ENCODE measurements around the gene ZNF214. TPM values are rescaled to one million over a fixed set of nuclear protein-coding genes. Genes with fewer than 3 reads are reported as not detected.

The ZNF214 gene
- total RNA-seq, 4 donors from 2014 or later = 0.60 to 2.4 (median 1.1) TPM; not detected in 1

DNA sequence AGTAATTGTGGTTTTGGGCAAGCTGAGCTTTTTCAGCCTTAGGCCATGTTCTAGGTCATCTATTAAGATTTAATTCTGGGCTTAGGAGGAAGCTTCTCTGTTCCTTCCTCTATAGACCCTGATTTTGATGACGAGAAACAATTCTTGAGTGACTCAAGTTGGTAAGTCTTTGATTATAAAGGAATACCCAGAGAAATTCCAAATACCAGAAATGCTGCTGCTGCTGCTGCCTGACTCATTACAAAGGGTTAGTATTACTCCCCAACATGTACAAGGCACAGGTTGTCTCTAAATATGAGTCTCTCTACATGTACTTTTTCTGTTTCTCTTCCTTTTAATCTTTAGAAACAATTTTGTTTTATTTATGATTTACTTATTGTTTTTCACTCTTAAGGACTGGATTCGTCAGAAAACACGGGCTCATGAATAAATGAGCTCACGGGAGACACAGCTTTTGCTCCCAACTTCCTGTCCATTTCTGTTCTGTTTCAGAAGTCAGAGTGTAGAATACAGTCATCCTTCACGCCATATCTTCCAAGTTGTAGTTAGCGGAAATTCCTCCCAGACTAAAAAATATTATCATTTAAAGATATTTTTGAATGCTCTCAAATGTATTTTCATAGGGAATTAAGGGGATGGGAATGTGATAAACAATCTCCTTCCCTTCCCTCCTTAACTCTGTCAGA is 36.8 kb upstream of the ZNF214 start:
- H3K27ac ChIP-seq = no peak overlapping the region
- H3K36me3 ChIP-seq = no peaks in the 10 kb centered on the region
- no peak for DNase-seq
- no peak for TF ChIP-seq EP300 (IDR thresholded peaks at IDR 0.05; ENCODE audit: low read depth)
- 64 to 76% methylated on average over 6 of the region's 6 CpGs for WGBS, 2 donors (ENCODE audit: low coverage in 1 of 2)
- H3K9me3 ChIP-seq = no peaks in the 10 kb centered on the region
- H3K4me1 ChIP-seq = no peaks in the 10 kb centered on the region
- H3K27me3 ChIP-seq = no peaks in the 10 kb centered on the region
- in situ Hi-C loops (cut with MboI; ENCODE audit: low pct_ligation_motif_present in 1 of 4, low pct_unique_long_range_greater_than_20kb in 1 of 4, low sequenced_read_pairs in 3 of 4) = no loop called here
- intact Hi-C loops (cut with DNase I; ENCODE audit: low total_unique reads) = no loop called here
- H3K4me3 ChIP-seq = no peak overlapping the region

DNA sequence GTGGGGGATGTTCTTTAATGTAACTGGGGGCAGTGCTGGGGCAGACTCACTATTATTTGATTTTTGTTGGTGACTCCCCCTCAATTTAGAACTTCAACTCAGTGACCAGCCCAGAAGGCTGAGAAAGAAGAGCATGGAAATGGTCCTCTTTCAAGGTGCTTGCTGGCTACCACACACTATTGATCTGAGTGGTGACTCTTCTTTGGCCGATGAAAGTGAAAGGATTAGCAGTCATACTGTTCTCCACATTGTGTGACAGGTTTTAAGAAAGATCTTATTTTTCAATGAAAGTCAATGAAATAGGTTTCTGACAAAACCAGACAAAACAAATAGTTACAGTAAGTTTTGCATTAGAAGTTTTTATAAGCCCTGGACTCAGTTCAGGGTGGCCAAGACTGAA is 30.0 kb upstream of the ZNF214 start:
- in situ Hi-C loops (cut with MboI; ENCODE audit: low pct_ligation_motif_present in 1 of 4, low pct_unique_long_range_greater_than_20kb in 1 of 4, low sequenced_read_pairs in 3 of 4) (no loop called here), intact Hi-C loops (cut with DNase I; ENCODE audit: low total_unique reads) (no loop called here)
- Histone ChIP-seq H3K27me3 (no peaks in the 10 kb centered on the region), H3K4me1 (no peaks in the 10 kb centered on the region), H3K36me3 (no peaks in the 10 kb centered on the region), H3K4me3 (no peak overlapping the region), H3K9me3 (no peaks in the 10 kb centered on the region), H3K27ac (no peak overlapping the region)
- no peak for DNase-seq
- TF ChIP-seq EP300 (IDR thresholded peaks at IDR 0.05; ENCODE audit: low read depth) (no peak), POLR2AphosphoS5 (IDR thresholded peaks at IDR 0.05) (no peak), POLR2A (IDR thresholded peaks at IDR 0.05) (no peak)
- TF ChIP-seq, protein P1, sequence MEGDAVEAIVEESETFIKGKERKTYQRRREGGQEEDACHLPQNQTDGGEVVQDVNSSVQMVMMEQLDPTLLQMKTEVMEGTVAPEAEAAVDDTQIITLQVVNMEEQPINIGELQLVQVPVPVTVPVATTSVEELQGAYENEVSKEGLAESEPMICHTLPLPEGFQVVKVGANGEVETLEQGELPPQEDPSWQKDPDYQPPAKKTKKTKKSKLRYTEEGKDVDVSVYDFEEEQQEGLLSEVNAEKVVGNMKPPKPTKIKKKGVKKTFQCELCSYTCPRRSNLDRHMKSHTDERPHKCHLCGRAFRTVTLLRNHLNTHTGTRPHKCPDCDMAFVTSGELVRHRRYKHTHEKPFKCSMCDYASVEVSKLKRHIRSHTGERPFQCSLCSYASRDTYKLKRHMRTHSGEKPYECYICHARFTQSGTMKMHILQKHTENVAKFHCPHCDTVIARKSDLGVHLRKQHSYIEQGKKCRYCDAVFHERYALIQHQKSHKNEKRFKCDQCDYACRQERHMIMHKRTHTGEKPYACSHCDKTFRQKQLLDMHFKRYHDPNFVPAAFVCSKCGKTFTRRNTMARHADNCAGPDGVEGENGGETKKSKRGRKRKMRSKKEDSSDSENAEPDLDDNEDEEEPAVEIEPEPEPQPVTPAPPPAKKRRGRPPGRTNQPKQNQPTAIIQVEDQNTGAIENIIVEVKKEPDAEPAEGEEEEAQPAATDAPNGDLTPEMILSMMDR (IDR thresholded peaks at IDR 0.05) = no peak
- WGBS, 2 donors (ENCODE audit: low coverage in 1 of 2) = 80% methylated on average over 1 of the region's 1 CpG; no CpG with 5 or more reads in 1 of the 2 donors

DNA sequence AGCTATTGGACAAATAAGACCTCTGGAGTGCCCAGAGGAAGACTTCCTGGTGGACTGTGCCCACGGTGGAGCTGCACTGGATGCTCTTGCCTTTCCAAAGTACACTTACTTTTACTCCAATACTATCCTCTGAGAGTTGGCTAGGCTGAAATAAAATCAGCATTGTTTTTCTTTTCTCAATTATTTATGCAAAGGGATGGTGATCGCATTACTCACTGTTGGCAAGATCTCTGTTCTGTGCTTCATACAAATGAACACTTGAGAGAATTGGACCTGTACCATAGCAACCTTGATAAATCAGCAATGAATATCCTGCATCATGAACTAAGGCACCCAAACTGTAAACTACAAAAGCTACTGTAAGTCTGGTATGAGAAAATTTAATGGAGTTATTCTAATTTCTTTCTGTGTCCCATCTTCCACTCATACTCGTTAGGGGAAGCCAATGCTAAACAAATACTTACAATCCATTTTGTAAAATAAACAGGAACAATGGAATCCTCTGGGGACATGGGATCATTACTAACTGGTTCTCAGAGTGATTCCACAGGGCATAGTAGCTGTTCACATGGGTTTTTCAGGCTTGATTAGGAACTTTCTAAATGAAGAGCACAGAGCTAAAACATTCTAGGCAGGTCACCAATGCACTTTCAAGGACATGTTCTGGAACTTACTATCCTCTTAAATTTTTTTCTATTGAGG is 26.5 kb upstream of the ZNF214 start:
- 35 to 63% methylated on average over 2 to 3 of the region's 3 CpGs for WGBS, 2 donors (ENCODE audit: low coverage in 1 of 2)
- Histone ChIP-seq H3K27ac (no peak overlapping the region), H3K9me3 (no peaks in the 10 kb centered on the region), H3K4me1 (no peaks in the 10 kb centered on the region), H3K27me3 (no peaks in the 10 kb centered on the region), H3K4me3 (no peak overlapping the region), H3K36me3 (no peaks in the 10 kb centered on the region)
- TF ChIP-seq POLR2AphosphoS5 (IDR thresholded peaks at IDR 0.05) = no peak
- intact Hi-C loops (cut with DNase I; ENCODE audit: low total_unique reads) = no loop called here
- DNase-seq = no peak
- in situ Hi-C loops (cut with MboI; ENCODE audit: low pct_ligation_motif_present in 1 of 4, low pct_unique_long_range_greater_than_20kb in 1 of 4, low sequenced_read_pairs in 3 of 4) = no loop called here

GRCh38 chr11:7034019-7034418 is 13.9 kb upstream of the ZNF214 start:
- WGBS, 2 donors (ENCODE audit: low coverage in 1 of 2) = 69 to 91% methylated on average over 5 to 6 of the region's 6 CpGs
- in situ Hi-C loops (cut with MboI; ENCODE audit: low pct_ligation_motif_present in 1 of 4, low pct_unique_long_range_greater_than_20kb in 1 of 4, low sequenced_read_pairs in 3 of 4) (no loop called here), intact Hi-C loops (cut with DNase I; ENCODE audit: low total_unique reads) (no loop called here)

GRCh38 chr11:7032692-7033091 is 12.5 kb upstream of the ZNF214 start:
- in situ Hi-C loops (cut with MboI; ENCODE audit: low pct_ligation_motif_present in 1 of 4, low pct_unique_long_range_greater_than_20kb in 1 of 4, low sequenced_read_pairs in 3 of 4) = no loop called here
- no peak overlapping the region for H3K27ac ChIP-seq
- H3K9me3 ChIP-seq = no peaks in the 10 kb centered on the region
- no peak for DNase-seq
- H3K4me3 ChIP-seq = no peak overlapping the region
- no peak for TF ChIP-seq POLR2AphosphoS5 (IDR thresholded peaks at IDR 0.05)
- TF ChIP-seq, protein P1 (IDR thresholded peaks at IDR 0.05) = no peak
- no peak for TF ChIP-seq EP300 (IDR thresholded peaks at IDR 0.05; ENCODE audit: low read depth)
- no peak for TF ChIP-seq POLR2A (IDR thresholded peaks at IDR 0.05)
- WGBS, 2 donors (ENCODE audit: low coverage in 1 of 2) = 0% methylated on average over 1 of the region's 1 CpG
- H3K27me3 ChIP-seq = no peaks in the 10 kb centered on the region
- H3K36me3 ChIP-seq = no peaks in the 10 kb centered on the region
- intact Hi-C loops (cut with DNase I; ENCODE audit: low total_unique reads) = no loop called here
- H3K4me1 ChIP-seq = no peaks in the 10 kb centered on the region

More at GRCh38 chr11:7034019-7034418, 13.9 kb upstream of the ZNF214 start:
- TF ChIP-seq POLR2A (IDR thresholded peaks at IDR 0.05) = no peak
- TF ChIP-seq EP300 (IDR thresholded peaks at IDR 0.05; ENCODE audit: low read depth) = no peak
- TF ChIP-seq, protein P1 (IDR thresholded peaks at IDR 0.05) = no peak
- no peak for TF ChIP-seq POLR2AphosphoS5 (IDR thresholded peaks at IDR 0.05)
- H3K36me3 ChIP-seq = no peaks in the 10 kb centered on the region
- H3K4me3 ChIP-seq = no peak overlapping the region
- no peak overlapping the region for H3K27ac ChIP-seq
- no peaks in the 10 kb centered on the region for H3K27me3 ChIP-seq
- DNase-seq = no peak
- H3K9me3 ChIP-seq = no peaks in the 10 kb centered on the region
- H3K4me1 ChIP-seq = no peaks in the 10 kb centered on the region

All from transverse colon (tissue), 4 donors.